NCI-H748 treated with DMSO at 0.1 percent for 48 hours (cell line): ENCODE measurements around the gene MOSPD3.

Experiments
- DNase-seq: peaks from one replicate; lab custom pipeline; 2025; lab: John Stamatoyannopoulos, UW

Gene MOSPD3

GRCh38 chr7:100591596-100591995, 20.7 kb upstream of the MOSPD3 start:
- no peak for DNase-seq

GRCh38 chr7:100595188-100595587, 17.2 kb upstream of the MOSPD3 start:
- DNase-seq = no peak

- no peak for DNase-seq
Measured at GRCh38 chr7:100598425-100598824, 13.9 kb upstream of the MOSPD3 start.

GRCh38 chr7:100599911-100600729, 12.2 kb upstream of the MOSPD3 start:
- no peak for DNase-seq

- DNase-seq = no peak
Measured at GRCh38 chr7:100600730-100601038, 11.7 kb upstream of the MOSPD3 start.

- no peak for DNase-seq
Measured at GRCh38 chr7:100602889-100603725, 9.2 kb upstream of the MOSPD3 start.

- no peak for DNase-seq
Measured at GRCh38 chr7:100603726-100604027, 8.7 kb upstream of the MOSPD3 start.

GRCh38 chr7:100604028-100604975, 8.0 kb upstream of the MOSPD3 start:
- DNase-seq = peak; percentile 46

GRCh38 chr7:100604976-100605911, 7.1 kb upstream of the MOSPD3 start:
- no peak for DNase-seq

- DNase-seq = no peak
Measured at GRCh38 chr7:100606313-100606712, 6.0 kb upstream of the MOSPD3 start.

GRCh38 chr7:100607111-100607510, 5.2 kb upstream of the MOSPD3 start:
- no peak for DNase-seq

GRCh38 chr7:100609958-100610357, 2.4 kb upstream of the MOSPD3 start:
- no peak for DNase-seq

- no peak for DNase-seq
Measured at GRCh38 chr7:100612730-100613390, 520 bp downstream of the MOSPD3 start.

- DNase-seq = no peak
Measured at GRCh38 chr7:100613412-100614175, 1.3 kb downstream of the MOSPD3 start.

GRCh38 chr7:100614308-100614861, 2.0 kb downstream of the MOSPD3 start:
- DNase-seq = no peak

- no peak for DNase-seq
Measured at GRCh38 chr7:100620239-100620638, 7.9 kb downstream of the MOSPD3 start.

- no peak for DNase-seq
Measured at GRCh38 chr7:100620804-100621203, 8.5 kb downstream of the MOSPD3 start.

- no peak for DNase-seq
Measured at GRCh38 chr7:100621554-100621953, 9.2 kb downstream of the MOSPD3 start.

- DNase-seq = no peak
Measured at GRCh38 chr7:100623951-100624824, 11.8 kb downstream of the MOSPD3 start.
